ENCODE results near the gene CETN3.

CETN3 gene

DNA sequence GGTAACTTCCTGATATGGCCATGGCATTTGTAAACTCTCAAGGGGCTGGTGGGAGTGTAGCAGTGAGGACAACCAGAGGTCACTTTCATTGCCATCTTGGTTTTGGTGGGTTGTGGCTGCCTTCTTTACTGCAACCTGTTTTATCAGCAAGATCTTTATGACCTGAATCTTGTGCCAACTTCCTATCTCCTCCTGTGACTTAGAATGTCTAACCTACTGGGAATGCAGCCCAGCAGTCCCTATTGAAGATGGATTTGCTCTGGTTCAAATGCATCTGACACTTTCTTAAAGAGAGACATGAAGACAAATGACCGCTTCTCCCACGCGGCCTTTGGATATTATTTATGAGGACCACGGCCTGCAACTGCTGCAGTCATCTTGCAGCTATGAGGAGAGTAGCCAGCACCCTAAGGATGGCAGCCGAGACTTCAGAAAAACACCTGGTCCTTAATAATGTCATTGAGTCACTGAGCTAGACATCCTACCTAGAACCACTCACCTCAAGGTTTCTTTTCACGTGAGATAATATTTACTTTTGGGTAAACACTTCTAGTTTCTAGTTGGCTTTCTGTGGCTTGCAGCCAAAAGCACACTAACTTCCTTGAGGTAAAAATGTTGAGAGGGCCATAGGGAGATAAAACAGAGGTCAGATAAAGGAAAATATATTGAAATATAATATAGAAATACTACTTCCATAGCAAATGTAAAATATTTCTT, 28.2 kb downstream of the CETN3 start:
- TF ChIP-seq, protein P1, sequence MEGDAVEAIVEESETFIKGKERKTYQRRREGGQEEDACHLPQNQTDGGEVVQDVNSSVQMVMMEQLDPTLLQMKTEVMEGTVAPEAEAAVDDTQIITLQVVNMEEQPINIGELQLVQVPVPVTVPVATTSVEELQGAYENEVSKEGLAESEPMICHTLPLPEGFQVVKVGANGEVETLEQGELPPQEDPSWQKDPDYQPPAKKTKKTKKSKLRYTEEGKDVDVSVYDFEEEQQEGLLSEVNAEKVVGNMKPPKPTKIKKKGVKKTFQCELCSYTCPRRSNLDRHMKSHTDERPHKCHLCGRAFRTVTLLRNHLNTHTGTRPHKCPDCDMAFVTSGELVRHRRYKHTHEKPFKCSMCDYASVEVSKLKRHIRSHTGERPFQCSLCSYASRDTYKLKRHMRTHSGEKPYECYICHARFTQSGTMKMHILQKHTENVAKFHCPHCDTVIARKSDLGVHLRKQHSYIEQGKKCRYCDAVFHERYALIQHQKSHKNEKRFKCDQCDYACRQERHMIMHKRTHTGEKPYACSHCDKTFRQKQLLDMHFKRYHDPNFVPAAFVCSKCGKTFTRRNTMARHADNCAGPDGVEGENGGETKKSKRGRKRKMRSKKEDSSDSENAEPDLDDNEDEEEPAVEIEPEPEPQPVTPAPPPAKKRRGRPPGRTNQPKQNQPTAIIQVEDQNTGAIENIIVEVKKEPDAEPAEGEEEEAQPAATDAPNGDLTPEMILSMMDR (IDR thresholded peaks at IDR 0.05): no peak

DNA sequence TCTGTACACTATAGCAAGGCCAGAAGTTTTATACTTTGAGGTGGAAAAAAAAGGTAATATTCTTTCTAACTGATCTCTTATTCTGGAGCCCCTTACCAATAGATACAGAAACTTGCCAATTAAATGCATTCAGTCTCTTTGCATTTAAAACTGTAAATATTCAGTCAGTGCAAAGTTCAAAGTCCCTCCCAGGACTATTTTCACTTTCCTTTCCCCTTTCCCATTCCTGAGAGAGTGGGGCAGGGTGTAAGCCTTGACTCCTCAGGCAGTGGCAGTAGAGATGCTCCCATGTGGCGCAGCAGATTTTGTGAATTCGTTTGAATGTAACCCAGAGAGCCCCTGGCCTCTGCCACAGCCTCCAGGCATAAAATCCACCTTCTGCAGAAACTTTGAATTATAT, 29.9 kb downstream of the CETN3 start:
- TF ChIP-seq, protein P1 (IDR thresholded peaks at IDR 0.05): no peak

DNA sequence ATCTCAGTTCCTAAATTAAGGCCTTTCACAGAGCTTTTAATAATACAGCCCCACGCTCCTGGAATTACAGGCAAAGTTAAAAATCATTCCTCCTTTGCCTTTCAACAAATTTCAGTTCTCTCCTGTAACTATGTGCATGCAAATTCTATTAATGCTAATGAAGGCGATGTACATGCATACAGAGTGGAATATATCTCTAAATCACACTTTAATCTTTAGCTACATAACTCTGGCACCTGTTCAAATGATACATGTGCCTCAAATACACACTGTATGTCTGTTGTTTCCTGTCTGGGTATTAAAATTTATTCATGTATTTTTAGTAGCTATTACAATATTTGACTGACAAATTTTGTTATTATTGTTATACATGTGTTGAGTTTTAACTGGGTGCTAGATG, 30.8 kb downstream of the CETN3 start:
- TF ChIP-seq, protein P1 (IDR thresholded peaks at IDR 0.05): no peak

DNA sequence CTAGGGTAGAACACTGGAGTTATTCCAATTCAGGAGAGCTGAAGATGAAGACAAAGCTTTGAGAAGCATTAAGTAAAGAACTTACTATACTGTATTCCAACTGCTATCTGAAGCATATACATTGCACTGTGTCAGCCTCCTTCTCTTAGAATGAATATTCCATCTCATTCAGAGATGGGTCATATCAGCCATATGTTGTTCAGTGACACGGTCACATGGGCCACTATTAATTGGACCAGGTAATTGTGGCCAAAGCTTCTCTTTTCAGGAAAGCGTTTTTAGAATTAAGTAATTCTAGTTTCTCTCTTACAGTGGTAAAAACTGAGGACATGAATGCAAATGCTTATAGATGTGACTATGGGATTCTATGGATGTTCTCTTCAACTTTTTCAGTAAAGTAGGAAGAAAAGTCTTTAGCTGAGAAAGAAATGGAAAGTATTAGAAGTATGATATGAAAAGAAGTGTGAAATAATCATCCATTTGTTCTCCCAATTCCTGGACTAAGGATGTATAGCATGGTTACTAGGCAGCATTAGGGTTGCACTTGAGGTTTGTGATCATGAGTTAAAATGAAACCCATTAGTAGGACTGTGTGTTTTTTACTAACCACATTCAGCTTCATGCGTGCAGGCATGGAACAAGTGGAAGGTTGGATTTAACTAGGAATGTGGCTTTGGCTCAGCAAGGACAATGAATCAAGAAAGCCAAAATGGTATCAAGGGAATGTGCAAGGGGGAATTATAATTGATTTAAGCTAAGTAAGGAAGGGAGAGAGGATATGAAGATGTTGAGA, 40.9 kb downstream of the CETN3 start:
- TF ChIP-seq, protein P1 (IDR thresholded peaks at IDR 0.05): no peak

DNA sequence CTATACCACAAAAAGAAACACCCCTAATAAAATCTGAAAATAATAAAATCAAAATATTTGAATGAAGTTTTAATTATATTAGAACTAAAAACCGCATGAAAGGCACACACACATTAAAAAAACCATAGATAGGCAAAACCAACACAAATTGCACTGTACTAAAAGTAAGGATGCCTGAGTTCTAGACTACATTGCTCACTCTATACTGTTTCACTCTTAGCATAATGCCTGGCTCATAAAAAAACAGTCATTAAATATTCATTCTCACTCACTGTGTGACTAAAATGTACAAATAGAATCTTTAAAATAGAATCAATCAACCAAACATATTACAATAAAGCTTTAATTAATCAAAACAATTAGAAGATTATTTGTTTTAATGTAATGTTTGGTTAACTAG, 41.7 kb downstream of the CETN3 start:
- TF ChIP-seq, protein P1 (IDR thresholded peaks at IDR 0.05): no peak

DNA sequence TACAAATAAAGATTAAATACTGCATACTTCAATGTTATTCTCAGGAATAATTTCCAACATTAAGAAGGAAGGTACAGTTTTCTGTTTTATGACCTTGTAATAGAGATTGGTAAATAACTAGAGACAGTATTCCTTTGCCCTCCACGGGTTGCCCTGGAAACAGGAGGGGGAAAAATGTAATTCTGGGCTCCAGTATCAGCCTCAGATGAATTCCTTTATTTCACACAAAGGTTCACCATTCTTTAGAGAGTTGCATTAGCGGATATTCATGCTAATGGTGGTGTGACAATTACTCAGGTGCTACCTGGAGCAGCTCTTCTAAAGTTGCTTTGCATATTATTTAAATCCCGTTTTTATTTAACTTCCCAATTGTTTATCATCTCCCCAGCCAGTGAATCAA, 42.6 kb downstream of the CETN3 start:
- TF ChIP-seq, protein P1 (IDR thresholded peaks at IDR 0.05): no peak

DNA sequence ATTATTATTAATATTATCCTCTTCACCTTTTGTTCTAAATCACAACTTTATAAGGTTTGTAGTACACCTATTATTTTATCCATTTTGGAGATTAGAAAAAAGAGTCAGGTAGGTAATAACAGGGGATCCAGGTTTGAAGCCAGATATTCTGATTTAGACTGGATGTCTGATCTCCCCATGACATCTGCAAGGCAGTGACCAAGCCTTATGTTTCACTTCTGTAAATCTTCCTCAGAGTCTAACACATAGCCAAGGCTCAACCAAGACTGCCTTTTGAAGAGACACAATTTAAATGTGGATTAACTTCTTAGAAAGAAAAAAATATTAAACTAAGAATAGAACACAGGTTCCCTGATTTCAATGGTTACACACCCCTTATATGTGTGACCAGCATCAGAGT, 44.2 kb downstream of the CETN3 start:
- TF ChIP-seq, protein P1 (IDR thresholded peaks at IDR 0.05): no peak

Measured in LNCAP (cell line).